GM12892 (cell line): ENCODE results near the gene NCOA1.
"Not testable (repeated sequence)": the region's sequence is repeated elsewhere in the genome, so short reads cannot be mapped to it uniquely, and the experiment has no call there.

Source experiments
- DNase-seq: peaks from one replicate; pipeline ENCODE4 v3.0.0; 2011; ENCODE audit not compliant: insufficient read length
- FAIRE-seq: peaks from 2 replicates; lab custom pipeline; 2011; peaks lifted over from hg19 to GRCh38; lab: Jason Lieb, UNC
- POLR2A ChIP-seq: IDR thresholded peaks from 2 replicates; pipeline ENCODE4 v1.6.1; 2011; ENCODE audit warnings: low read depth, low read length, control low read depth
- POLR2AphosphoS5 ChIP-seq: IDR thresholded peaks from 2 replicates; pipeline ENCODE4 v1.6.1; 2011; ENCODE audit warnings: low read depth, low read length, control low read depth
- TAF1 ChIP-seq: IDR thresholded peaks from 2 replicates; pipeline ENCODE4 v1.6.1; 2011; ENCODE audit warnings: low read depth, mild to moderate bottlenecking, control low read depth, low read length, borderline replicate concordance

The NCOA1 gene

DNA sequence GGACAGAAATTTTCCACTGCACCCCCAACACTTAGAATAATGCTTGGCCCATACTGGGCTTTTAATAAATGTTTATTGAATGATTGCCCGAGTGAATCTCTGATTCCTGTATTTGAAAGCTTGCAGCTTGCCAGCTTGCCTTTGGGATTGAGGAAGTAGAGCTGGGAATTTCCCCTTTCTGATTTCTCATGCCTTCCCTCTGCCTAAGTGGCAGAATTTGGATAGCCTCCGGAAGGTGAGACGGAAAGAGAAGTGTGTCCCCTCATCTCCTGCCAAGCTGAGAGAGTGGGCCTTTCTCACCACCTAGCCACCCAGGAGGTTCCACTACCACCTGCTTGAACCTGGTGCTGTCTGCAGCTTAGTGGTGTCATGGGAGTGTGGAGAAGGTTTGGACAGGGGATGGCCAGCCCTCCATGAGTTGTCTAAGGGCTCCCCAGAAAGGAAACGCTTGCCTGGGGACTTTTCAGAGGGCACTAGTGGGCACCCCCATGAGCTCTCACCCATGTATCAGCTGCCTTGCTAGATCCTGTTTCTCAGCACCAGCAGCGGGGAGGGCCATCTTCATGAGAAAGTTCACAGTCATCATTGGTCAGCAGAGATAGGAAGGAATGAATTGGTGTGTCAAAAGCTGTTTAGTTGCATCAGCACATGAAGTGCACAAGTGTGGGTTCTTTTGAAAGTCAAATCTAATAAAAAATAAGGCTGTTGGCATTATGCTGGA, 8.6 kb upstream of the NCOA1 start:
- DNase-seq (no peak), FAIRE-seq (no peak)
- TF ChIP-seq TAF1 (no peak), POLR2AphosphoS5 (no peak), POLR2A (no peak)

DNA sequence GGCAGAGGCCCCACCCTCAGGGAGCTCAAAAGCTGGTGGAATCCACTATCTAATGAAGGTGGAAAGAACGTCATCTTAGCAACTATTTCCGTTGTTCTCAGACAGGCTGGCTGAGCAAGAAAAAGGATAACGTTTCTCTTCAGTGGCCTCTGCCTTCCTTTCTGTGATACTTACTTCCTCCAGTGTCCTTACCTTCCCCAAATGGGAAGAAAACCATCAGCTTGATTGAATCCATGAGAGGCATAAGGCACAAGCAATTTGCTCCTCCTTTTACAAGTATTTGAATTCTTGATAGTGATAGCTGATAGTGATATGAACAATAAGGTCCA, 8.1 kb upstream of the NCOA1 start:
- FAIRE-seq (no peak), DNase-seq (no peak)
- no peak for TF ChIP-seq POLR2AphosphoS5
- TF ChIP-seq POLR2A, result no peak
- no peak for TF ChIP-seq TAF1

DNA sequence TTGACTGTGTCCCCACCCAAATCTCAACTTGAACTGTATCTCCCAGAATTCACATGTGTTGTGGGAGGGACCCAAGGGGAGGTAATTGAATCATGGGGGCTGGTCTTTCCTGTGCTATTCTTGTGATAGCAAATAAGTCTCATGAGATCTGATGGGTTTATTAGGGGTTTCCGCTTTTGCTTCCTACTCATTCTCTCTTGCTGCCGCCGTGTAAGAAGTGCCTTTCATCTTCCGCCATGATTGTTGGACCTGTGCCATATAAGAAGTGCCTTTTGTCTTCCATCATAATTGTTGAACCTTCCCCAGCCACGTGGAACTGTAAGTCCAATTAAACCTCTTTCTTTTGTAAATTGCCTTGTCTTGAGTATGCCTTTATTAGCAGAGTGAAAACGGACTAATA, 6.4 kb upstream of the NCOA1 start:
- DNase-seq, FAIRE-seq: not testable (repeated sequence)

DNA sequence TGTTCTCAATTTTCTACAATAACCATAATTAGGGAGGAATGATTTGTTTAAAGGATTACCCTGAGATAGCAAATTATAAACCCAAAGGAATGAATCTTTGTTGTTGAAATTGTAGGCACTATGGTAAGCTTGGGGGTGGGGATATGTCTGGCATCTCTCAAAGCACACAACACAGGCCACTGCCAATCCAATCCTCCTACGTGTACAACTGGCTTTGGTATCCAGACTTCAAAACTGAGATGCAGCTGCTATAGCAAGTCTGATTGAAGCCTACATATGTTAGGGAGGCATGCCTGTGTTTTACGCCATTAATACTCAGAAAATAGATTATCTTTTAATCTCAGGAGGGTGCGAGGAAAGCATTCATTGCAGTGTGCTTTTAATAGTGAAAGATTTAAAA, 5.9 kb upstream of the NCOA1 start:
- TF ChIP-seq POLR2A, result no peak
- TF ChIP-seq POLR2AphosphoS5, result no peak
- no peak for TF ChIP-seq TAF1
- DNase-seq (no peak), FAIRE-seq (no peak)

DNA sequence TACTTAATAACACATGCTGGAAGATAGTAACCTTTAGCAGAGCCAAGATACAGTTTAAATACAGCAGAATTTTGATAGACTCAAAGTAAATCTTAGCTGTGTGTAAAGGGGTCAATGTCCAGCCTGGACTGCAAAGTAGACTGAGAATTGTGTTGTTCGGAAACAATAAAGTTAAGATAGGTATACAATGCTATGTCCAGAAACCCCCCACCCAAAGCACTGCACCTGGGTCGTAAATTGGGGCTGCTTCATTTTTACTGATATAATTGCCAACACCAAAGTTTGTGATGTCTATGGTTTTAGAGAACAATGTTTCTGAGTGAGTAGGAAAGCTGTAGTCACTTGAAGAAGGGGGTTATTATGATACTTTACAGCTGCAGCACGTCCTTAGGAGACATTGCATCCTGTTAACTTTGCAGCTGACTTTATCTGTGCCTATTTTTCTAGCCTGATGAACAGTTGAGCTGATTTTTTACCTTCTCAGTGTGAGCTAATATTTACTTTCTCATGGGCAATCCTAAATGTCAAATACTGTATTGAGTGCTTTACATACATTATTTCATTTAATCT, 4.3 kb upstream of the NCOA1 start:
- FAIRE-seq (no peak), DNase-seq (no peak)
- TF ChIP-seq TAF1, result no peak
- TF ChIP-seq POLR2A, result no peak
- no peak for TF ChIP-seq POLR2AphosphoS5

DNA sequence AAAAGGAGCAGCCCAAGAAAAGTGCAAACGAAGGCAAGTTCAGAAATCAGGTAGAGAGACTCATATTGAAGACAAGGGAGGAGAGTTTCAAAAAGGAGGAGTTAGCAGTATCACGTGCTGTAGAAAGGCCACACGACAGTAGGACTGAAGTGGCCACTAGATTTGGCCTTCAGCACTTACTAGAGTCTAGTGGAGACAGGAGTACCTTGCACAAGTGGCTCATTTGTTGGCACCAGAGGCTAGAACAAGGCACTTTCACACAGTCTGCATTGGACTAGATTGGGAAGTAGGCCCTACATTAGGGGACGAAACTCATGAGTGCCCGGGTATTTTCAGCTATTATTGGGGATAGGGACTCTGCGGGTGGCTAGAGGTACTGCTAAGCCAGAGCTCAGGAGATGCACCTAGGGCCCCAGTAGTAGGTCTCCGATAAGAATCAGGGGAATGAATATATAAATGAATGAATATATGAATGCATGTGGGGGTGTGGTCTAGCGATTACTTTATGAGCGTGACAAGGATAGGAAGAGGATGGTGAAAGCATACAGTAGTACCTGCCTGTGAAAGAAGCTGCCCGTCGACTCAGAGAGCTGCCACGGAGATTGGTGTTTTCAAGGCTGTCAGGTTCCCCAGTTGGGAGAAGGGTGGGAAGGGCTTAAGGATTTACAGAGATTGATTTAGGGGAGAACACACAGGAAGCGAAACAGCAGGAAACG, 1.4 kb upstream of the NCOA1 start:
- DNase-seq, result no peak
- TF ChIP-seq POLR2AphosphoS5 (no peak), TAF1 (no peak), POLR2A (no peak)
- no peak for FAIRE-seq

DNA sequence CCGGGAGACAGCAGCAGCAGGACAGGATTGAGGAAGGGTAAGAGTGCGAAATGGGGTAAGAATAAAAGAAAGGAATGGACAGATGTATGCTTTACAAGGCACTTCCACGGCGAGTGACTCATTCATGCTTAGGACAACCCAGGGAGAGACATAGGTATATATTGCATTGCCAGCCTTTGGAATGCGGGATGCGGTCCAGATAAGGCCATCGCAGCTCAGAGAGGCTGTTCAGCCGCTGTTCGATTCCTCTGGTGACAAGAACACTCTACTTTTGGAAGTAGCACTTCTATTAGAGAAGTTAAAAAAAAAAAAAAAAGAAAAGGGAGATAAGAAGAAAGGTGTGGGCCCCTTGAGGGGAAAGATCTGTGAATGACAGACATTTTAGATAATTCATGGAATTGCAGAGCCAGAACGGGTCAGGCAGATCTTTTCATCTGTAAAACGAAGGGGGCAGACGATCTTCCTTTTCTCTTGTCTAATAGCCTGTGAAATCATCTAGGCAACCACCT, 819 bp upstream of the NCOA1 start:
- TF ChIP-seq TAF1 (no peak), POLR2A (no peak), POLR2AphosphoS5 (no peak)
- DNase-seq (no peak), FAIRE-seq (peak; percentile 40)

DNA sequence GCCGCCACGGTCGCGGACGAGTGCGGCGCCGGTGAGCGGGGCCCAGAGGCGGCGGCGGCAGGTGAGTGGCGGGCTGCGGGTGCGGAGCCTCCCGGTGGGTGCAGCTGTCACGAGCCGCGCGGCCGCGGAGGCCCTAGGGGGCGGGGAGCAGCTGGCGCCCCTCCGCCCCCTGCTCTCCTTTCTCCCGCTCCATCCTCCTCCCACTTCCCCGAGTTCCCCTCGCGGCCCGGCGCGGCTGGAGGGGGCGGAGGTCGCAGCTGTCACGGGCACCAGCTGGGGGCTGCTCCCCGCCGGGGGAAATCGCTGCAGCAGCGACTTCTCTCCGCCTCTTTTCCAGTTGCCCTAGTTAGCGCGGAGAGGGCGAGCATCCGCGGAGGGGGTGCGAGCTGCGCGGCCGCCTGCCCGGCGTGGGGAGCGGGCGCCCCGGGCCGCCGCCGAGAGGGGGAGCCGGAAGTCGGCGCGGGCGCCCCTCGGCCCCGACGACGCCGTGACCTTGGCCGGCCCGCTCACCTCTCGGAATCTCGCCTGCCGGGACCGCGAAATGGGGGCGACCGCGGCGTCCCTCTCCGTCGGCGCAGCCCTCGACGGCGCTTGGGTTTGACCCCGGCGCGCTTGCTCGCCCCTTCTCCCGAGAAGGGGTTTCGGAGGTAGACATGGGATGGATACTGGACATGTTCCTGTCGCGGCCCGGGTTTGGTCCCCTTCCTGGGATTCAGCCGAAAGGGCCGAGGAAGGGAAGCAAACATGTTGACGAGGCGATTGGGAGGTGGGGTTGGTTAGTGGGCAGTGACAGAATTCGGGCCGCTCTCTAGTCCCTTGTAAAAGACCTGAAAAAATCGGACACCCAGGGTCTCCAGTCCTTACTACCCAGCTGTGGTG, 727 bp downstream of the NCOA1 start:
- DNase-seq, result peak; percentile 53
- FAIRE-seq, result peak; percentile 36
- TF ChIP-seq POLR2AphosphoS5, result no peak
- no peak for TF ChIP-seq TAF1
- TF ChIP-seq POLR2A, result no peak

DNA sequence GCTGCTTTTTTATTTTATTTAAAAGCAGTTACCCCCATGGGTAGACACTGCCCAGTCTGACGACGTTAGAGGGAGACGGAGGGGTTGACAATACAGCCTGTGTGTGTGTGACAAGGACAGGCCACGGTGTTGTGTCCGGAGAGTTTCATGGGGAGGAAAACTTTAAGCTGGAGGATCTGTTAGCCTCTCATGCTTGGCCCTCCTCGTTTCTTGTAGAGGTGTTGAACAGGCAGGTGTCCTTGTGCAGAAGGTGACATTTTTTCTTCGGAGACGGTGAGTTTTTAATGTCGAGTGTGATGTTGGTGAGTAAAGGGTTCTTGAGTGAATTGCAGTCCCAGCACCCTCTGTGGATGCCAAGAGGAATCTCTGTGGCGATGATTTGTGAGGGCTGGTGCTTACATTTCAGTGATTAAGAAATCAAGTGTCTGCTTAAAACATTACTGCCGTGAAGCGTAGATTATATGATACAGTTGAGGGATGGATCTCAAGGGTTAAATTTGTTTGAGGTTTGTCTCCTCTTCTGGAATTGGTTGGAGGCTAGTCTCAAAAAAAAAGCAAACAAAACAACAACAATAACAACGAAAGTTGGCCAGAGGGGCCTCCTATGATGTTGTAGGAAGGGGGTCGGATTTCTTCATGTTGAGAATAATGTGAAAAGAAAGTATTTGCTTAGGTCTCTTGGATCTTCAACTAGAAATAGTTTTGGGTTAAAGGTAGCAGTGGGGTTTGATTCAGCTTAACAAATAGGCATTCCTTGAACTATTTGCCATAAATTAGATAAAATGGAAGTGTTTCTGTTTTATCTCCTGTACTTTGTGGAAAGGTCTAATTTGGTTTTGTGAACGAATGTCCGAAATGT, 1.6 kb downstream of the NCOA1 start:
- TF ChIP-seq POLR2A (no peak), POLR2AphosphoS5 (no peak), TAF1 (no peak)
- no peak for DNase-seq
- peak; percentile 50 for FAIRE-seq

DNA sequence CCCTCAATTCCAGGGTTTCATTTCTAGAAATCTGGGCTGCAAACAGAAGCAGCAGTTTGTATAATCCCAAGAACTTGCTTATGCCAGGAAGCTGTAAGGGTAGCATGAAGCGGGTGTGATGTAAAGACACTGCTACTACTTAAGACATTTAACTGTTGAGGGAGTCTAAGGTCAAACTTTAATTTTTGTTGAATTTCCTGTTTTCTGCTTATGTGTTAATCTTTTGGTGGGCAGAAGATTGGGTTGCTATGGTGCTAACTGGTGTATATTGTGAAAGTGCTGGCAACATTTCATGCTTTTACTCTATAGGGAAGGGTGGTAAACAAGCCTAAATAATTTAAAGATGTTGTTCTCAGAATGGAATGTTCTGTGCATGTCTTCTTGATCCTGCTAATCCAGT, 2.7 kb downstream of the NCOA1 start:
- FAIRE-seq (no peak), DNase-seq (no peak)
- no peak for TF ChIP-seq POLR2AphosphoS5
- TF ChIP-seq TAF1, result no peak
- no peak for TF ChIP-seq POLR2A
